ENCODE measurements around the gene BPIFB3. TPM values are rescaled to one million over a fixed set of nuclear protein-coding genes. Genes with fewer than 3 reads are reported as not detected.
"Not testable (repeated sequence)": the region's sequence is repeated elsewhere in the genome, so short reads cannot be mapped to it uniquely, and the experiment has no call there.

The BPIFB3 gene
- total RNA-seq, 1 donor from 2014 or later: not detected

DNA sequence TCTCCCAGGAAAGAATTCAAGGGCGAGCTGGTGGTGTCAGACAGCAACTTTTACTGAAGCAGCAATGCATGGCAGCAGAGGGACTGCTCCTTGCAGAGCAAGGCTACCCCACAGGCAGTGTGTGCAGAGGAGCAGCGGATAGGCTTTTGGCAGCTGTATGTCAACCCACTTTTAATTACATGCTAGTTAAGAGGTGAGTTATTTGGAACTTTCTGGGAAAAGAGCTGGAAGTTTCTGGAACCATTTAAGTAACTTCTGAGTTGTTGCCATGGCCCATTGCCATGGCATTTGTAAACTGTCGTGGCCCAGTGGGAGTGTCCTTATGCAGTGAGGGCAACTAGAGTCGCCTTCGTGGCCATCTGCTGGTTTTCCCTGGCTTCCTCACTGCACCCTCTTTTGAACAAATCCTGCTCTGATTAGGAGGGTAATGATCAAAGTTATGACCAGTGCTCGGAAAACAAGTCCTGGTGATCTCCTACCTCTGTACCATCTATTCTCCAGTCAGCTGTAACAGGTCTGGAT lies 59.7 kb downstream of the BPIFB3 start:
- DNase-seq (ENCODE audit: low read depth in 2 of 2): no peak

DNA sequence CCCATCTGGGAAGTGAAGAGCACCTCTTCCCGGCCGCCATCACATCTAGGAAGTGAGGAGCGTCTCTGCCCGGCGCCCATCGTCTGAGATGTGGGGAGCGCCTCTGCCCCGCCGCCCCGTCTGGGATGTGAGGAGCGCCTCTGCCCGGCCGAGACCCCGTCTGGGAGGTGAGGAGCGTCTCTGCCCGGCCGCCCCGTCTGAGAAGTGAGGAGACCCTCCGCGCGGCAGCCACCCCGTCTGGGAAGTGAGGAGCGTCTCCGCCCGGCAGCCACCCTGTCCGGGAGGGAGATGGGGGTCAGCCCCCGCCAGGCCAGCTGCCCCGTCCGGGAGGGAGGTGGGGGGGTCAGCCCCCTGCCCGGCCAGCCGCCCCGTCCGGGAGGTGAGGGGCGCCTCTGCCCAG lies 61.8 kb downstream of the BPIFB3 start:
- not testable (repeated sequence) for DNase-seq (ENCODE audit: low read depth in 2 of 2)

DNA sequence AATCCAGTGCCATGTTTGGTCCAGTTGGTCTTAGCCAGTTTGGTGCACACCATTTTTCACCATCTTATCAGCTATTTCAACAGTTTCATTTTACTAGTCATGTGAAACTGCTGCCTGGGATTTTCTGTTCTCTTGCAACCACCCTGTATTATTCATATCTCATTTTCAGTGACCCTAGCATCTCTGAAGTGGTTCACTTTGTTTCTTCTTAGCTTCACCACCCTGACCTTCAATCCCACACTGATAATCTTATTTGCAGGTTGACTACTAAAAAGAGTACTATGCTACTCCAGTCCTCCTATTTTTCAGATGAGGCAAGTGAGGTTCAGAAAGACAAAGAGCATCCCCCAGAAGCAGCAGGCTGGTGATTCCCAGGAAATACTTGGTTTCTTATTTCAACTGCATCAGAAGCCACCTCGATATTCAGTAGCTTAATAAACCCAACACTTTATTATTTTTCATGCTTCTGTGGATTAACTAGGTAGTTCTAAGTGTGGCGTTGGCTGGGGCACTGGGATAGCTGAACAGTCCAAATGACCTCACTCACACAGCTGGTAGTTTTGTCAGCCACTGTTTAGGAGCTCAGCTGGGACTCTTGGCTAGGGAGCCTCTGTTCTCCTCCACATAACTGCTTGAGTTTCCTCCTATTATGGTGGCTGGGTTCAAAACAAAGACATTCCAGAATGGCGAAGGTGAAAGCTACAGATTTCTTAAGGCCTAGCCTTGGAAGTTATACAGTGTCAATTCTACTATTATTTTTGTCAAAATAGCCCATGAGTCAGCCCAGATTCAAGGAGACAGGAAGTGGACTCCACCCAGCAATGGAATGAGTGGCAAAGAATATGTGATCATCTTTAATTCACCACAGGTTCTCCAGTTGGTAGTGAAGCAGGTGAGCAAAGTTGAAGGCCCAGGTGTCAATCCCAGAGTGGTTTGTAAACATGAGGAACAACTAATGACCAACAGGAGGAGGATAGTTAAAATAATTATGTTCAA lies 66.3 kb downstream of the BPIFB3 start:
- DNase-seq (ENCODE audit: low read depth in 2 of 2): no peak

DNA sequence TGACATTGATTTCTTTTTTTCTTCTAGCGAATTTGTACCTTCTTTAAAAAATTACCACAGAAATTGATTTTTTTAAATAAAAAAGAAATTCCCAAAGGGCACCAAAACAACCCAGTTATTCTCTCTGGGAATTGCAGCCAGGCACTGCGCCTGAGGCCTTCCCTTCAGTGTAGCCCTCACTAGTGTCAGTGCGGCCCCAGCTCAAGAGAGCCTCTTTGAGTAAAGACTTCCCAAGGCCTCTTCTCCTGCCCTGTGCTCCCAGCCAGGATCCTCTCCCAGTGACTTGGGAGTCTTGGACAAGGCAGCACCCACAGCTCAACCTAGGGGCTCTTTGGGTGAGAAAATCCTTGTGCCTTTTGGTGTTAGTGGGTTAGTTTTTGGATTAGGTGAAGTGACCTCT lies 67.2 kb downstream of the BPIFB3 start:
- no peak for DNase-seq (ENCODE audit: low read depth in 2 of 2)

DNA sequence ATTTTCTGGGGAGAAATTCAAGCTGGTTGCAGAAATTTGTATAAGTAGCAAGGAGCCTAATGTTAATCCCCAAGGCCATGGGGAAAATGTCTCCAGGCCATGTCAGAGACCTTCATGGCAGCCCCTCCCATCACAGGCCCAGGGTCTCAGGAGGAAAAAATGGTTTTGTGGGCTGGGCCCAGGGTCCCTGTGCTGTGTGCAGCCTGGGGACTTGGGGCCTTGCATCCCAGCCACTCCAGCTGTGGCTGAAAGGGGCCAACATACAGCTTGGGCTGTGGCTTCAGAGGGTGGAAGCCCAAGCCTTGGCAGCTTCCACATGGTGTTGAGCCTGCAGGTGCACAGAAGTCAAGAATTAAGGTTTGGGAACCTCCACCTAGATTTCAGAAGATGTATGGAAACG lies 68.6 kb downstream of the BPIFB3 start:
- not testable (repeated sequence) for DNase-seq (ENCODE audit: low read depth in 2 of 2)

Other genes with a start within 250 kb of the BPIFB3 start
- gene MAPRE1, start 233.9 kb upstream of the BPIFB3 start, total RNA-seq: 64.1 and 74.4 TPM in 2 replicates
- under 0.01 TPM in 2 replicates for gene EFCAB8, start 195.0 kb upstream of the BPIFB3 start, total RNA-seq
- gene SUN5, start 49.5 kb upstream of the BPIFB3 start, total RNA-seq: not detected in 2 replicates
- not detected in 2 replicates for gene BPIFB2, start 46.2 kb upstream of the BPIFB3 start, total RNA-seq
- gene BPIFB6, start 22.3 kb upstream of the BPIFB3 start, total RNA-seq: not detected in 2 replicates
- not detected in 2 replicates for gene BPIFB4, start 25.7 kb downstream of the BPIFB3 start, total RNA-seq
- gene BPIFA2, start 114.3 kb downstream of the BPIFB3 start, total RNA-seq: not detected in 2 replicates
- gene BPIFA3, start 163.4 kb downstream of the BPIFB3 start, total RNA-seq: not detected in 2 replicates
- gene BPIFA1, start 182.1 kb downstream of the BPIFB3 start, total RNA-seq: not detected in 2 replicates
- gene BPIFB1, start 229.3 kb downstream of the BPIFB3 start, total RNA-seq: not detected in 2 replicates

Measured in lung microvascular endothelial cell (primary cell).